SIG-M5 treated with dmso at 0.1 percent for 504 hours (cell line): ENCODE data around the gene P2RX1.
"Not testable (repeated sequence)": the region's sequence is repeated elsewhere in the genome, so short reads cannot be mapped to it uniquely, and the experiment has no call there.

ENCODE experiments used
- DNase-seq: peaks from one replicate; lab custom pipeline; 2025; ENCODE audit not compliant: unreplicated experiment; lab: John Stamatoyannopoulos, UW

Gene P2RX1

GRCh38 chr17:3952186-3952585, 35.9 kb upstream of the P2RX1 start:
- DNase-seq: no peak

- DNase-seq: no peak
These were observed 35.2 kb upstream of the P2RX1 start for GRCh38 chr17:3951420-3951819.

- DNase-seq: no peak
These were observed 34.7 kb upstream of the P2RX1 start for GRCh38 chr17:3951003-3951402.

- DNase-seq: no peak
These were observed 34.3 kb upstream of the P2RX1 start for GRCh38 chr17:3950584-3950983.

GRCh38 chr17:3949418-3949817, 33.2 kb upstream of the P2RX1 start:
- DNase-seq: no peak

- not testable (repeated sequence) for DNase-seq
These were observed 32.3 kb upstream of the P2RX1 start for GRCh38 chr17:3948551-3948950.

- DNase-seq: no peak
These were observed 31.1 kb upstream of the P2RX1 start for GRCh38 chr17:3947318-3947810.

- no peak for DNase-seq
These were observed 30.5 kb upstream of the P2RX1 start for GRCh38 chr17:3946711-3947235.

- no peak for DNase-seq
These were observed 28.5 kb upstream of the P2RX1 start for GRCh38 chr17:3944485-3945388.

GRCh38 chr17:3943240-3943891, 27.1 kb upstream of the P2RX1 start:
- no peak for DNase-seq

- no peak for DNase-seq
These were observed 24.9 kb upstream of the P2RX1 start for GRCh38 chr17:3940965-3941698.

GRCh38 chr17:3937359-3937758, 21.1 kb upstream of the P2RX1 start:
- no peak for DNase-seq

- DNase-seq: no peak
These were observed 19.6 kb upstream of the P2RX1 start for GRCh38 chr17:3935825-3936355.

- DNase-seq: no peak
These were observed 18.9 kb upstream of the P2RX1 start for GRCh38 chr17:3935140-3935542.

GRCh38 chr17:3929764-3930163, 13.5 kb upstream of the P2RX1 start:
- DNase-seq: no peak

- DNase-seq: no peak
These were observed 12.9 kb upstream of the P2RX1 start for GRCh38 chr17:3929181-3929580.

- no peak for DNase-seq
These were observed 12.1 kb upstream of the P2RX1 start for GRCh38 chr17:3928406-3928805.

- no peak for DNase-seq
These were observed 11.5 kb upstream of the P2RX1 start for GRCh38 chr17:3927628-3928340.

- no peak for DNase-seq
These were observed 10.8 kb upstream of the P2RX1 start for GRCh38 chr17:3926860-3927627.
